MM.1S (cell line): ENCODE results near the gene MEIS2.

Source experiments
- DNase-seq: peaks from one replicate; pipeline ENCODE4 v3.0.0-alpha.2; 2015
- H2AFZ ChIP-seq: fragments of 300-600 bp; sonication (generic); 2 replicates; pipeline ENCODE4 v1.6.0; 2016; ENCODE audit warnings: antibody characterized with exemption, low read length
- H3F3A ChIP-seq: fragments of 300-600 bp; sonication (generic); 2 replicates; pipeline ENCODE4 v1.6.1; 2016; ENCODE audit warnings: mild to moderate bottlenecking, antibody characterized with exemption, low read length, moderate library complexity, mixed read lengths; ENCODE audit not compliant: insufficient read depth
- H3K27ac ChIP-seq: fragments of 300-600 bp; sonication (generic); 2 replicates; pipeline ENCODE4 v1.5.1; 2016; ENCODE audit warnings: mild to moderate bottlenecking, low read length
- H3K27me3 ChIP-seq: fragments of 300-600 bp; sonication (generic); replicated peaks from 2 replicates; pipeline ENCODE4 v1.6.0; 2016; ENCODE audit warnings: low read length; ENCODE audit not compliant: insufficient read depth
- H3K36me3 ChIP-seq: fragments of 300-600 bp; sonication (generic); replicated peaks from 2 replicates; pipeline ENCODE4 v1.6.1; 2016; ENCODE audit warnings: mild to moderate bottlenecking, low read length, mixed read lengths; ENCODE audit not compliant: insufficient read depth
- H3K4me1 ChIP-seq: fragments of 300-600 bp; sonication (generic); 2 replicates; pipeline ENCODE4 v1.6.1; 2016; ENCODE audit warnings: low read length, mixed read lengths
- H3K4me2 ChIP-seq: fragments of 300-600 bp; sonication (generic); 2 replicates; pipeline ENCODE4 v1.6.0; 2016; ENCODE audit warnings: low read depth, low read length
- H3K4me3 ChIP-seq: fragments of 300-600 bp; sonication (generic); 2 replicates; pipeline ENCODE4 v1.5.1; 2016; ENCODE audit warnings: low read length, mixed read lengths
- H3K79me2 ChIP-seq: fragments of 300-600 bp; sonication (generic); 2 replicates; pipeline ENCODE4 v1.6.1; 2016; ENCODE audit warnings: mixed run types, low read length, mixed read lengths
- H3K9ac ChIP-seq: fragments of 300-600 bp; sonication (generic); 2 replicates; pipeline ENCODE4 v1.6.1; 2016; ENCODE audit warnings: low read length, mixed read lengths
- H3K9me2 ChIP-seq: fragments of 300-600 bp; sonication (generic); replicated peaks from 2 replicates; pipeline ENCODE4 v1.6.1; 2016; ENCODE audit warnings: mild to moderate bottlenecking, low read length, mixed read lengths; ENCODE audit not compliant: insufficient read depth
- H3K9me3 ChIP-seq: fragments of 300-600 bp; sonication (generic); replicated peaks from 2 replicates; pipeline ENCODE4 v1.6.1; 2016; ENCODE audit warnings: mild to moderate bottlenecking, low read length, mixed read lengths; ENCODE audit not compliant: insufficient read depth
- H4K20me1 ChIP-seq: fragments of 300-600 bp; sonication (generic); 2 replicates; pipeline ENCODE4 v1.6.1; 2016; ENCODE audit warnings: mild to moderate bottlenecking, low read length, moderate library complexity, mixed read lengths; ENCODE audit not compliant: insufficient read depth
- CTCF ChIP-seq: fragments of 300-600 bp; sonication (generic); IDR thresholded peaks from 2 replicates; pipeline ENCODE4 v1.5.1; 2016; ENCODE audit warnings: antibody characterized with exemption, low read length, mixed read lengths
- EZH2 ChIP-seq: fragments of 300-600 bp; sonication (generic); optimal IDR thresholded peaks from 2 replicates; pipeline ENCODE3; 2017; ENCODE audit warnings: low read depth, mild to moderate bottlenecking, antibody characterized with exemption, low read length, mixed read lengths
- EZH2phosphoT487 ChIP-seq: fragments of 300-600 bp; sonication (generic); IDR thresholded peaks from 2 replicates; pipeline ENCODE4 v1.6.1; 2018; ENCODE audit warnings: antibody characterized with exemption, low read length

Gene MEIS2

GRCh38 chr15:36867436-36867835 is 232.9 kb downstream of the MEIS2 start:
- Histone ChIP-seq H3K27ac (no peak overlapping the region), H3K27me3 (no peaks in the 10 kb centered on the region), H3K79me2 (no peaks in the 10 kb centered on the region), H3K4me2 (no peak overlapping the region), H3K9me3 (no peaks in the 10 kb centered on the region), H3K4me3 (no peak overlapping the region), H3K9me2 (no peaks in the 10 kb centered on the region), H3K9ac (no peak overlapping the region), H3F3A (no peaks in the 10 kb centered on the region), H4K20me1 (no peaks in the 10 kb centered on the region), H3K4me1 (peaks cover 7% of the 10 kb centered on the region), H3K36me3 (no peaks in the 10 kb centered on the region), H2AFZ (no peak overlapping the region)
- no peak for TF ChIP-seq EZH2
- TF ChIP-seq CTCF: no peak
- TF ChIP-seq EZH2phosphoT487: no peak
- DNase-seq: no peak

DNA sequence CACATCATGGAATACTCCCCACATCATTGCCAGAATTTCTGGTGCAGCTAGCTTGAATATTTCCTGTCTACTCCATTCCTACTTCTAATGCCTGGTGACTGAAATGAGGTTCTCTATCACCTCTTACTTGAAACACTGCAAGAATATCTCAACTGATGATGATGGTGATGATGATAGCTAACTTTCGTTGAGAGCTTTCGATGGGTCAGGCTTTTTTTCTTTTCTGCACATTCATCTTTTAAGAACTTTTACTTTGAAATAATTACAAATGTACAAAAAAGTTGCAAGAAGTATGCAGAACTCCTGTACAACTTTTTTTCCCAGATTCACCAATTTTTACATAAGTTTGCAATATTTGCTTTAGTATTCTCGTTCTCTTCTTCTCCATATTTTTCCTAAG is 233.5 kb downstream of the MEIS2 start:
- no peaks in the 10 kb centered on the region for H3K27me3 ChIP-seq
- peaks cover 7% of the 10 kb centered on the region for H3K4me1 ChIP-seq
- H3K27ac ChIP-seq: no peak overlapping the region
- H4K20me1 ChIP-seq: no peaks in the 10 kb centered on the region
- H3F3A ChIP-seq: no peaks in the 10 kb centered on the region
- H3K36me3 ChIP-seq: no peaks in the 10 kb centered on the region
- H3K79me2 ChIP-seq: no peaks in the 10 kb centered on the region
- no peak overlapping the region for H3K4me2 ChIP-seq
- H2AFZ ChIP-seq: no peak overlapping the region
- no peaks in the 10 kb centered on the region for H3K9me2 ChIP-seq
- H3K9ac ChIP-seq: no peak overlapping the region
- no peak for DNase-seq
- H3K4me3 ChIP-seq: no peak overlapping the region
- TF ChIP-seq EZH2 (no peak), CTCF (no peak), EZH2phosphoT487 (no peak)
- H3K9me3 ChIP-seq: no peaks in the 10 kb centered on the region

DNA sequence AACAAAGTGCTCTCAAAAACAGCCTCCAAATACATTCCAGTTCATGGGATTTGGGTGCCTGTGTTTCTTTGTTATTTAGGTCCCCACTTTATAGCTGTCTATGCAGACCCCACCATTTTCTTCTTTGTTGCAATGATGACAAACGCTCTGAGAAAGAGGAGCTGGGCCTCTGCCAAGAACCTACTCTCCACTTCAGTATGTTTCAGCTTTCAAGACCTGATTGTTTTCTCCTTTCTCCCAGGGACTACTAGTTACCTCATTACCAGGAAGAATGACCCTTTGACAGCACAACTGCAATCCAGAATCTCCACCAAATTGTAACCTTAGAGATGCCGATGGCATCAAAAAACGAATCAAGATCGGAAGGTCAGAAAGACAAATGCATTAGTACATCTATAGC is 236.8 kb downstream of the MEIS2 start:
- Histone ChIP-seq H3K4me1 (peaks cover 7% of the 10 kb centered on the region), H3K9me3 (no peaks in the 10 kb centered on the region), H4K20me1 (no peaks in the 10 kb centered on the region), H2AFZ (no peak overlapping the region), H3F3A (no peaks in the 10 kb centered on the region), H3K79me2 (no peaks in the 10 kb centered on the region), H3K9ac (no peak overlapping the region), H3K27me3 (no peaks in the 10 kb centered on the region), H3K4me2 (no peak overlapping the region), H3K4me3 (no peak overlapping the region), H3K27ac (no peak overlapping the region), H3K36me3 (no peaks in the 10 kb centered on the region), H3K9me2 (no peaks in the 10 kb centered on the region)
- TF ChIP-seq EZH2: no peak
- no peak for TF ChIP-seq EZH2phosphoT487
- TF ChIP-seq CTCF: no peak
- no peak for DNase-seq

DNA sequence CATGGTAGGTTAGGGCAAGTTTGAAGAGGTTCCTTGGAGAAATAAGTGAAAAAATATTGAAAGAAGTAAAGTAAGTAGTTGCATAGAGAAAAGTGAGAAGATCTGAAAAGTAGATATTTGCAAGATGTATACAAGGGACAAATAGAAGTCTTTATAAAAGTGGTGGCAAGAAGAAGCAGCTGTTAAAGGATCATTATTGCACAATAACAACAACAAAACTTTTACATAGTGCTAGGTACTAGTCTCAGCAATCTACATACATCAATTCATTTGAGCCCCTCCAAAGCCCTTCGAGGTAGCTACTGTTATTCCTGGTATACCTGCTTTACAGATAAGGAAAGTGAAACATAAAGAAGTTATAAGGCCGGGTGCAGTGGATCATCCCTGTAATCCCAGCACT is 239.6 kb downstream of the MEIS2 start:
- Histone ChIP-seq H3K9ac (no peak overlapping the region), H3K9me2 (no peaks in the 10 kb centered on the region), H2AFZ (no peak overlapping the region), H4K20me1 (no peaks in the 10 kb centered on the region), H3K4me2 (no peak overlapping the region), H3K79me2 (no peaks in the 10 kb centered on the region), H3K36me3 (no peaks in the 10 kb centered on the region), H3K9me3 (no peaks in the 10 kb centered on the region), H3K27me3 (no peaks in the 10 kb centered on the region), H3F3A (no peaks in the 10 kb centered on the region), H3K27ac (no peak overlapping the region), H3K4me1 (no peaks in the 10 kb centered on the region), H3K4me3 (no peak overlapping the region)
- DNase-seq: no peak
- TF ChIP-seq EZH2phosphoT487 (no peak), EZH2 (no peak), CTCF (no peak)
